NCI-H146 treated with DMSO at 0.1 percent for 48 hours (cell line): ENCODE measurements around the gene POMT2.
"Not testable (repeated sequence)": the region's sequence is repeated elsewhere in the genome, so short reads cannot be mapped to it uniquely, and the experiment has no call there.

Experiments used
- DNase-seq: peaks from one replicate; lab custom pipeline; 2025; ENCODE audit not compliant: unreplicated experiment; lab: John Stamatoyannopoulos, UW

POMT2 gene, protein sequence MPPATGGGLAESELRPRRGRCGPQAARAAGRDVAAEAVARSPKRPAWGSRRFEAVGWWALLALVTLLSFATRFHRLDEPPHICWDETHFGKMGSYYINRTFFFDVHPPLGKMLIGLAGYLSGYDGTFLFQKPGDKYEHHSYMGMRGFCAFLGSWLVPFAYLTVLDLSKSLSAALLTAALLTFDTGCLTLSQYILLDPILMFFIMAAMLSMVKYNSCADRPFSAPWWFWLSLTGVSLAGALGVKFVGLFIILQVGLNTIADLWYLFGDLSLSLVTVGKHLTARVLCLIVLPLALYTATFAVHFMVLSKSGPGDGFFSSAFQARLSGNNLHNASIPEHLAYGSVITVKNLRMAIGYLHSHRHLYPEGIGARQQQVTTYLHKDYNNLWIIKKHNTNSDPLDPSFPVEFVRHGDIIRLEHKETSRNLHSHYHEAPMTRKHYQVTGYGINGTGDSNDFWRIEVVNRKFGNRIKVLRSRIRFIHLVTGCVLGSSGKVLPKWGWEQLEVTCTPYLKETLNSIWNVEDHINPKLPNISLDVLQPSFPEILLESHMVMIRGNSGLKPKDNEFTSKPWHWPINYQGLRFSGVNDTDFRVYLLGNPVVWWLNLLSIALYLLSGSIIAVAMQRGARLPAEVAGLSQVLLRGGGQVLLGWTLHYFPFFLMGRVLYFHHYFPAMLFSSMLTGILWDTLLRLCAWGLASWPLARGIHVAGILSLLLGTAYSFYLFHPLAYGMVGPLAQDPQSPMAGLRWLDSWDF

DNA sequence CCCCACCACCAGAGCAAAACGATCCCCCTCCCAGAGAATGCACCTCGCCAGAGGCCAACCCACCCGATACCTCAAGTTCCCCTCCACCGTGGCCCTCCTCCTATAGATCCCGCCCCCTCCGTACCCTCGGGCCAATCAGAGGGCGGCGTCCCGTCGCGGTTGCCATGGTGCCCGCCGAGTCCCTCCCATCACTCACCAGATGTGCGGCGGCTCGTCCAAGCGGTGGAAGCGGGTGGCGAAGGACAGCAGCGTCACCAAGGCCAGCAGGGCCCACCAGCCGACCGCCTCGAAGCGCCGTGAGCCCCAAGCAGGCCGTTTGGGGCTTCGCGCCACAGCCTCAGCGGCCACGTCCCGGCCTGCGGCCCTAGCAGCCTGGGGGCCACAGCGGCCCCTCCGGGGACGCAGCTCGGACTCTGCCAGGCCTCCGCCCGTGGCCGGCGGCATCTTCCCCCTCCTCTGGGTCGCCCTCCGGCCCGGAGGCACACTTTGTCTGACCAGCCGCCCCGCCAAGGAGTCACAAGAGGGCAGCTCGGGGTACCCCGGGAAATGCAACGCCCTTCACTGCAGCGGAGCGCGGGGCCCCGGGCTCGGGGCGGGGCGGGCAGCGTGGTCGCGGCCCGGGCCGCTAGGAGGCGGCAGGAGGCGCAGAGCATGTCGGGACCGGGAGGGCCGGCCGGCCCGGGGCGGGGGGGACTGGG is at the start of gene POMT2:
Gene POMT2 (minus strand): TSS at position 646 of the 698 bp plus-strand sequence. CDS start 202 bp downstream, at position 444.
- peak; percentile 77 for DNase-seq

GRCh38 chr14:77369285-77369684 is 48.6 kb upstream of the POMT2 start:
- no peak for DNase-seq

- no peak for DNase-seq
Observed at GRCh38 chr14:77364146-77364545, 43.5 kb upstream of the POMT2 start.

- no peak for DNase-seq
Observed at GRCh38 chr14:77359626-77360025, 38.9 kb upstream of the POMT2 start.

DNA sequence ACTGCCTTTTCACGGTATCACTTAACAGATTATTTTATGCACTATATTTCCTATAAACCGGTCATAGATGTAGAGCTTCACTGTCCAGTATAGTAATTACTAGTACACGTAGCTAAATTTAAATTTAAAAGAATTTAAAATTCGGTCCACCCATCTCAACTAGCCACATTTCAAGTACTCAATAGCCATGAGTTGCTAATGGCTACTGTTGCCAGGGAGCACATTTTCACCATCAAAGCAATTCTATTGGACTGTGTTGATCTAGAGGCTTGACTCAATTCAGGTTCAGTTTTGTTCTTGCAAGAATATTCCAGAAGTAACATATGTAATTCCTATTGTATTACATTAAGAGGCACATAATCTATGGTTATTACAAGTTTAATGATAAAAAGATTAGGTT is 36.2 kb upstream of the POMT2 start:
- no peak for DNase-seq

GRCh38 chr14:77355811-77356210 is 35.1 kb upstream of the POMT2 start:
- no peak for DNase-seq

DNA sequence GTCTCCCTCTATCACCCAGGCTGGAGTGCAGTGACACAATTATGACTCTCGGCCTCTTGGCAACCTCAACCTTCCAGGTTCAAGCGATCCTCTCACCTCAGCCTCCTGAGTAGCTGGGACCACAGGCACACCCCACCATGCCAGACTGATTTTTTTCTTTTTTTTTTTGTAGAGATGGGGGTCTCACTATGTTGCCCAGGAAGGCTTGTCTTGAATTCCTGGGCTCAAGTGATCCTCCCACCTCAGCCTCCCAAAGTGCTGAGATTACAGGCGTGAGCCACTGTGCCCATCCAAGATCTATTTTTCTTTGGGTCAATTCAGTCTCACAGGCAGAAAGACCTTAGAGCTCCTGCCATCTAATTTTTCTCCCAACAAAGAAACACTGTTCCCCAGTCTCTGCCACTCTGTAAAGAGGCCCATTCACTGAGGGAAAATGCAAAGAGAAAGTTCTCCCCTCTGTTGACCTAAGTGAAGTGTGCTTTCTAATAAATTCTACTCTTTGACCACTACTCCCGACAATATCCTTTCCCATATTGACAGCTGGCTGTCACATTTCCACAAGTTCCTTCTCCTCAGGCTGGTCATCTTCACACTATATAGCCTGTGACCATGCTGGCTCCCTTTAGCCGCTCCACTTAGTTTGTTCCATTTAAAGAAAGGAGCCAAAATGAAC is 32.9 kb upstream of the POMT2 start:
- DNase-seq = no peak

DNA sequence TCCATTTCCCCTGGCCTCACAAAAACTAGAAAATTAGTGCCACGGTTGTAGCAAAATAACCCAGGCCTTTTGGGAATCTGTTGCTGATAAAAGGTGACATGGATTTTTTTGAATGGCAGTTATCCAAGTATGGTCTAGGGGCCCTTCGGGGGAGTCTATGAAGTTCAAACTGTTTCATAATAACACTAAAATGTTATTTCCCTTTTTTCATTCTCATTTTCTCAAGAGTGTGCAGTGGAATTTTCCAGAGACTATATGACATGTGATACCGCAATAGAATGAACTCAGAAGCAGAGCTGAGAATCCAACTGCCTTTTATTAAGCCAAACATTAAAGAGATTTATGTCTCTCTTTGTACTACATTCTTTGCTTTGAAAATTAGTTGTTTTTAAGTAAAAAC is 27.1 kb upstream of the POMT2 start:
- DNase-seq = no peak

DNA sequence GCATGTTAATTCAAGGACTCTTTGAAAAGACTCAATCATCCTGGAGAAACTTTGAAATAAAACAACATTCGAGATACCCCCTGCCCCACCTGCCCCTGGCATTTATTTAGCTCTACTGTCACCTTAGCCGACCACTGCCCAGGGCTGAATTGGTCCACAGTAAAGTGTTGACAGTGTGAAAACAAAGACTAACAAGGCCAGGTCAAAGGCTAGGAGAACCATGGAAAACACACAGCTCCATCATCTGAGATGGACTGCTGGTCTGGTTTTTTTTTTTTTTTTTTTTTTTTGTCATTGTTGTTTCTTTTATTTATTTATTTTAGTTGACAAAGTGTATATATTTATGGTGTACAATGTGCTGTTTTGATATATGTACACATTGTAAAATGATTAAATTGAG is 25.8 kb upstream of the POMT2 start:
- no peak for DNase-seq

GRCh38 chr14:77344377-77344996 is 23.8 kb upstream of the POMT2 start:
- DNase-seq = no peak

DNA sequence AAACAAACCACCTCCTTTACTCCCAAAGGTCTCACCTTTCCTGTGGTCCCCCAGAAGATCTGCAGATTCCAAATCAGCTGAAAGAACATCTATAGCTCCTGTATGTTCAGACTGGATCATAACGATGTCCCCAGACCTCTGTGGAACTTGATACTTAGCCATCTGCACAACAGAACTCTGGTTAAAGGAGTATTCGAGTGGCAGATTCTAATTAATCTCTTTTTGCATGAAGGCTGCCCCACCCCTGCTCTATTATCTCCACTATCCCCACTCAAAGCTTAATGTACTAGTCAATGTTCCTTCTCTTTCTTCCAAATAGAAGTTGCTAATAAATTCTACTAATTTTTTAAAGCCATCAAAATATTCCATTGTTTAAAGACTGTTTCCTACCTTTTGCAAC is 23.0 kb upstream of the POMT2 start:
- DNase-seq = no peak

DNA sequence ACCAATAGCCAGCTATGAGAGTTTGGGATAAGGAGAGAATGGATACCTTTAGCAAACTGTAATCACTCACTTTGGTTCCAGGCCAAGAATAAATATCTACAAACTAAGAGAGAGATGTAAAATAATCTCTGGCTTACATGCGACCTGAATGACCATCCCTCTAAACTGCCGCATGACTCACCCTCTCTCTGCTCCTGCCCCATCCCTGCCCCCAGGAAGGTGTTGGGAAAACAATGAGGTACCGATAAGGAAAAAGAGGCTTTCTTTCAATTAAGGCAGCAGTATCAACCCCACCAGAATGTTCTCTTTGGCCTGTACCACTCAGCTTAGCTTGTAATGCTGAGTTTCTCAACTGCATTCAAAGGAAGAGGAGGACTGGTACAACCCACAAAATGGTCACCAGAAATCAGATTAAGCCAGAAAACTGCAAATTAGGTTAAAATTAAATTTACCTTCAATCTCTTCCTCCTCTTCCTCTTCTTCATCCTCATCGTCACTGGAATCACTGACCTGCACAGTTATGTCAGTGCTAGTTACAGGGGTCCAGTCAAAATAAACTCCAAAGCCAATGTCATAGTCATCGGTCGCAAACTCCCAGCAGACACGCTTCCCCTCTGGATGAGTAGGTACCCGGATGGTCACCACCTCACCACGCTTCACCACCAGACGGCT is 22.2 kb upstream of the POMT2 start:
- no peak for DNase-seq

GRCh38 chr14:77340389-77340788 is 19.7 kb upstream of the POMT2 start:
- no peak for DNase-seq

- DNase-seq = no peak
Observed at GRCh38 chr14:77339407-77339806, 18.7 kb upstream of the POMT2 start.

GRCh38 chr14:77338302-77338701 is 17.6 kb upstream of the POMT2 start:
- no peak for DNase-seq

GRCh38 chr14:77337880-77338279 is 17.2 kb upstream of the POMT2 start:
- no peak for DNase-seq

DNA sequence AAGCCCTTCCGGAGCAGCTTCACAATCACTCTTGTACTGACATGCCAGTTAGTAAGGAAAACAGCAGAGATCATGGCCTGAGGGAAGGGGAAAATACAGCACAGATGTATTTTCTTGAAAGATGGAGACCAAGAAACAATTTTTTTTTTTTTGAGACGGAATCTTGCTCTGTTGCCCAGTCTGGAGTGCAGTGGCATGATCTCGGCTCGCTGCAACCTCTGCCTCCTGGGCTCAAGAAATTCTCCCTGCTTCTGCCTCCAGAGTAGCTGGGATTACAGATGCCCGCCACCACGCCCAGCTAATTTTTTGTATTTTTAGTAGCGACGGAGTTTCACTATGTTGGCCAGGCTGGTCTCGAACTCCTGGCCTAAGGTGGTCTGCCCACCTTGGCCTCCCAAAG is 16.6 kb upstream of the POMT2 start:
- not testable (repeated sequence) for DNase-seq

- DNase-seq = no peak
Observed at GRCh38 chr14:77335576-77335975, 14.9 kb upstream of the POMT2 start.

DNA sequence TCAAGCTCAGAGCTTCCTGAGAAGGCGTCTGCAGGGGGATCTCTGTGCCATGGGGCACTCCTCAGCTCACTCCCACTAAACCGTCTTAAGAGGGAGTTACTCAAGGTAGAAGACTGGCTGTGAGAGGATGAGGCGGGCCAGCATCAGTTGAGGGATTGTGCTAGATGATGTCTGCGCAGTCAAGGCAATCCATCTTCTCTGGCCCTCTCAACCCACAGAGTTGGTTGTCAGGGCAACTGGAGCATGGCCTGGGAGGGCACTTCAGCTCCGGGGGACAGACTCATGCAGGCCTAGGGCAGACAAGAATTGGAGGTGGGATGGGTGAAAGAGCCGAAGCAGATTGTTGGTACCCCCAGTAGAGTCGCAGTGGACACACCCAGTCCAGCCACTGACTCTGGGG is 9.2 kb upstream of the POMT2 start:
- no peak for DNase-seq

- no peak for DNase-seq
Observed at GRCh38 chr14:77327111-77327510, 6.4 kb upstream of the POMT2 start.
